IMR-90 (cell line): ENCODE data around the gene CTR9. TPM values are rescaled to one million over a fixed set of nuclear protein-coding genes. Genes with fewer than 3 reads are reported as not detected.

Source experiments
- ATAC-seq: fragments of 200-7000 bp; cut with Tn5 transposase; 2 replicates; pipeline ENCODE4 v1.9.1; 2020; ENCODE audit warnings: low read depth, mild to moderate bottlenecking, moderate library complexity
- BruUV-seq: library from RNA; stranded (reverse); fragments of 400-500 nt; replicated peaks from 2 replicates; lab custom pipeline; 2021; lab: Mats Ljungman, UMichigan
- CTCF ChIA-PET: fragments of 300-600 bp; formaldehyde crosslinking; extraction: SDS; loops from one replicate; lab custom pipeline; 2021; ENCODE audit warnings: antibody characterized with exemption; lab: Yijun Ruan, JAX
- POLR2A ChIA-PET: fragments of 300-600 bp; sonication (Branson Sonifier 250); formaldehyde crosslinking; loops from one replicate; lab custom pipeline; 2022; ENCODE audit warnings: antibody characterized with exemption; ENCODE audit not compliant: unreplicated experiment; lab: Charles Lee
- DNase-seq: peaks from one replicate; pipeline ENCODE4 v3.0.0; 2013
- H2AFZ ChIP-seq: replicated peaks from 2 replicates; pipeline ENCODE3; 2013; ENCODE audit warnings: low read length, mild to moderate bottlenecking; ENCODE audit not compliant: poor library complexity
- H2AK5ac ChIP-seq: 2 replicates; pipeline ENCODE4 v1.6.1; 2013; ENCODE audit warnings: low read depth, low read length, inconsistent platforms
- H2AK9ac ChIP-seq: replicated peaks from 2 replicates; pipeline ENCODE3; 2013; ENCODE audit warnings: mild to moderate bottlenecking, low read depth, low read length, moderate library complexity; ENCODE audit not compliant: poor library complexity
- H2BK120ac ChIP-seq: 2 replicates; pipeline ENCODE4 v1.6.1; 2013; ENCODE audit warnings: low read depth, low read length, inconsistent platforms
- H2BK15ac ChIP-seq: 3 replicates; pipeline ENCODE4 v1.6.1; 2013; ENCODE audit warnings: low read depth, low read length, inconsistent platforms
- H2BK20ac ChIP-seq: 2 replicates; pipeline ENCODE4 v1.6.1; 2013; ENCODE audit warnings: low read depth, mild to moderate bottlenecking, inconsistent platforms, low read length, moderate library complexity
- H2BK5ac ChIP-seq: 2 replicates; pipeline ENCODE4 v1.6.1; 2013; ENCODE audit warnings: mild to moderate bottlenecking, low read depth, low read length, inconsistent platforms; ENCODE audit not compliant: poor library complexity, severe bottlenecking
- H3K14ac ChIP-seq: replicated peaks from 2 replicates; pipeline ENCODE4 v1.6.1; 2013; ENCODE audit warnings: low read depth, low read length, inconsistent platforms
- H3K18ac ChIP-seq: 2 replicates; pipeline ENCODE4 v1.6.1; 2013; ENCODE audit warnings: low read depth, low read length, control low read depth
- H3K23ac ChIP-seq: 2 replicates; pipeline ENCODE4 v1.6.1; 2013; ENCODE audit warnings: low read depth, low read length, inconsistent platforms
- H3K27ac ChIP-seq: 2 replicates; pipeline ENCODE4 v1.5.1; 2013; ENCODE audit warnings: mild to moderate bottlenecking, control low read depth, low read length; ENCODE audit not compliant: insufficient read depth
- H3K27me3 ChIP-seq: 2 replicates; pipeline ENCODE4 v1.6.1; 2013; ENCODE audit warnings: low read length; ENCODE audit not compliant: control insufficient read depth, insufficient read depth
- H3K36me3 ChIP-seq: 2 replicates; pipeline ENCODE4 v1.6.1; 2013; ENCODE audit warnings: low read length, mixed read lengths; ENCODE audit not compliant: control insufficient read depth, insufficient read depth
- H3K4ac ChIP-seq: 2 replicates; pipeline ENCODE4 v1.6.1; 2013; ENCODE audit warnings: low read depth, low read length, inconsistent platforms
- H3K4me1 ChIP-seq: 2 replicates; pipeline ENCODE4 v1.6.1; 2013; ENCODE audit warnings: low read length, mixed read lengths; ENCODE audit not compliant: control insufficient read depth, insufficient read depth
- H3K4me2 ChIP-seq: 2 replicates; pipeline ENCODE4 v1.6.1; 2013; ENCODE audit warnings: low read depth, mild to moderate bottlenecking, control low read depth, low read length, moderate library complexity
- H3K4me3 ChIP-seq: 2 replicates; pipeline ENCODE4 v1.5.1; 2013; ENCODE audit warnings: low read depth, mild to moderate bottlenecking, control low read depth, low read length, moderate library complexity; ENCODE audit not compliant: insufficient read depth
- H3K56ac ChIP-seq: 2 replicates; pipeline ENCODE4 v1.6.1; 2013; ENCODE audit warnings: low read length, inconsistent platforms; ENCODE audit not compliant: insufficient read depth; ENCODE audit errors: extremely low read depth
- H3K79me1 ChIP-seq, 2 experiments: 2 replicates each; pipeline ENCODE4 v1.6.1; 2013; ENCODE audit warnings: low read length in 2 of 2, inconsistent platforms in 1 of 2, low read depth in 1 of 2
- H3K9ac ChIP-seq: 2 replicates; pipeline ENCODE4 v1.6.1; 2013; ENCODE audit warnings: low read depth, low read length, control low read depth
- H3K9me1 ChIP-seq: 2 replicates; pipeline ENCODE4 v1.6.1; 2013; ENCODE audit warnings: low read length, inconsistent platforms; ENCODE audit not compliant: insufficient read depth
- H3K9me3 ChIP-seq: 2 replicates; pipeline ENCODE4 v1.6.1; 2013; ENCODE audit warnings: low read length; ENCODE audit not compliant: control insufficient read depth, insufficient read depth
- H4K20me1 ChIP-seq: 2 replicates; pipeline ENCODE4 v1.6.1; 2013; ENCODE audit warnings: low read length, inconsistent platforms; ENCODE audit not compliant: insufficient read depth
- H4K5ac ChIP-seq: 2 replicates; pipeline ENCODE4 v1.6.1; 2013; ENCODE audit warnings: mild to moderate bottlenecking, low read depth, low read length, control low read depth
- H4K8ac ChIP-seq, 2 experiments: 2 replicates each; pipeline ENCODE4 v1.6.1; 2013; ENCODE audit warnings: low read depth in 2 of 2, low read length in 2 of 2, control low read depth in 1 of 2, inconsistent platforms in 1 of 2
- H4K91ac ChIP-seq: 2 replicates; pipeline ENCODE4 v1.6.1; 2013; ENCODE audit warnings: low read depth, low read length, inconsistent platforms; ENCODE audit not compliant: insufficient read depth
- CHD1 ChIP-seq: IDR thresholded peaks from 2 replicates; pipeline ENCODE4 v1.6.1; 2012; ENCODE audit warnings: low read depth, low read length, improper control_type of control experiment
- MAFK ChIP-seq: IDR thresholded peaks from 2 replicates; pipeline ENCODE4 v1.6.1; 2012; ENCODE audit warnings: low read depth, low read length, improper control_type of control experiment
- WGBS, 2 experiments: methylation state at CpG; one replicate each; pipeline versions ENCODE4 v1.1.5 to v1.1.7; 2013; ENCODE audit warnings: missing lambda C conversion rate in 2 of 2; ENCODE audit not compliant: insufficient read length in 1 of 2; ENCODE audit errors: extremely low coverage in 2 of 2; 5-methylcytosine and 5-hydroxymethylcytosine counted together
- dilution Hi-C: fragments of 300-500 bp; cut with HindIII; formaldehyde crosslinking; loops from one replicate; pipeline ENCODE4 v1.14.3; 2018; ENCODE audit warnings: low sequenced_read_pairs; ENCODE audit not compliant: unreplicated experiment
- in situ Hi-C: fragments of 300-500 bp; cut with MboI; formaldehyde crosslinking; loops from 3 replicates; pipeline ENCODE4 v1.14.3; 2019; ENCODE audit warnings: low sequenced_read_pairs, inconsistent platforms, mixed read lengths
- intact Hi-C: fragments of 100-400 bp; cut with micrococcal nuclease; formaldehyde crosslinking; loops from 2 replicates; pipeline ENCODE4 v1.10.0; 2022
- polyA plus RNA-seq, 3 experiments: library from polyadenylated mRNA; depleted of rRNA; stranded (reverse); fragments of >200 nt; gene quantifications; 2 replicates each; pipeline ENCODE4 v1.2.3, GENCODE V29; 2012; ENCODE audit warnings: low replicate concordance in 1 of 3
- total RNA-seq: library from RNA; depleted of rRNA; stranded (reverse); fragments of >200 nt; gene quantifications from 2 replicates; pipeline ENCODE4 v1.2.3, GENCODE V29; 2012

Gene CTR9
- total and polyA plus RNA-seq, 2 of the 4 experiments (the other 2 are of a cell fraction) = 16.8 to 37.1 TPM

- H2AK9ac ChIP-seq = peak overlapping the region; percentile 100
- H3K9me1 ChIP-seq = no peaks in the 10 kb centered on the region
- no peaks in the 10 kb centered on the region for H3K27me3 ChIP-seq
- DNase-seq (no peak), ATAC-seq (no peak; the same call in 1 of the 2 replicates)
- WGBS, 2 experiments = 0% methylated on average over 19 of the region's 36 CpGs; no CpG with 5 or more reads in 1 of the 2 experiments
- ChIA-PET CTCF (interaction anchor here (0.6 to 1.1 kb wide), 2 partner anchors 38 to 39 kb away, joined by 3 read pairs; no protein-coding TSS in a partner anchor), POLR2A (interaction anchor here (0.6 to 1.8 kb wide), 7 partner anchors 30 to 122 kb away, joined by 3 to 11 read pairs (median 5); partner anchors contain the start of gene ZBED5)
- in situ Hi-C loops (no loop called here), intact Hi-C loops (loop anchor here (1.0 to 5.0 kb wide), 3 partner anchors 91 to 214 kb away; no protein-coding TSS in a partner anchor), dilution Hi-C loops (no loop called here)
- peak overlapping the region; percentile 91 for H3K18ac ChIP-seq
- no peaks in the 10 kb centered on the region for H3K9me3 ChIP-seq
- H2BK5ac ChIP-seq = peak overlapping the region; percentile 98
- peaks cover 54% of the 10 kb centered on the region for H4K20me1 ChIP-seq
- H3K4ac ChIP-seq = peak overlapping the region; percentile 100
- H3K23ac ChIP-seq = peak overlapping the region; percentile 99
- peak overlapping the region; percentile 93 for H4K5ac ChIP-seq
- H3K79me1 ChIP-seq = peaks cover 16 to 40% of the 10 kb centered on the region in 2 experiments
- H3K4me2 ChIP-seq = peak overlapping the region; percentile 10; the same call in 1 of the 2 replicates
- peak overlapping the region; percentile 95 to 97 for H4K8ac ChIP-seq
- TF ChIP-seq MAFK (no peak), CHD1 (peak; percentile 75; the same call in 1 of the 2 replicates)
- H2BK20ac ChIP-seq = no peak overlapping the region
- peaks cover 32% of the 10 kb centered on the region for H3K36me3 ChIP-seq
- peak overlapping the region; percentile 100 for H3K14ac ChIP-seq
- H2BK15ac ChIP-seq = 0 out of 3 replicates have a peak overlapping the region, but pooled peaks have one; percentile 27
- H2AK5ac ChIP-seq = peak overlapping the region; percentile 99
- peak overlapping the region; percentile 88 for H2AFZ ChIP-seq
- H3K56ac ChIP-seq = peak overlapping the region; percentile 97
- no TSS peak for BruUV-seq
- peak overlapping the region; percentile 96 for H4K91ac ChIP-seq
- H3K4me1 ChIP-seq = peaks cover 4% of the 10 kb centered on the region
- H3K9ac ChIP-seq = peak overlapping the region; percentile 100
- peak overlapping the region; percentile 99 for H3K27ac ChIP-seq
- peak overlapping the region; percentile 70 for H2BK120ac ChIP-seq
- H3K4me3 ChIP-seq = peak overlapping the region; percentile 96
Observed at GRCh38 chr11:10808235-10808552, 57.1 kb downstream of the CTR9 start.
